Right lobe of liver (tissue), 4 donors: Measurements from ENCODE around the gene EN1.

Source experiments
- POLR2A ChIP-seq: fragments of 450-650 bp; IDR thresholded peaks from one replicate; pipeline ENCODE4 v1.6.1; 2017; ENCODE audit warnings: antibody characterized with exemption, mild to moderate bottlenecking
- TF ChIP-seq, protein P1 (sequence below), 4 donors: fragments of 200-600 bp in 3 of 4; fragments of 450-650 bp in 1 of 4; IDR thresholded peaks; one replicate each; pipeline versions ENCODE4 v1.5.1 to v1.8.0; 2016 to 2022; ENCODE audit warnings: antibody characterized with exemption in 4 of 4, mild to moderate bottlenecking in 2 of 4
- donor health status: DM: no; HTN: no; CAD: no.
- donor health status: DM: no; HTN: no; CAD: no.
- donor health status: DM: no; HTN: yes; CAD: no.

GRCh38 chr2:118837621-118838020 is 9.8 kb downstream of the EN1 start:
- TF ChIP-seq, protein P1, sequence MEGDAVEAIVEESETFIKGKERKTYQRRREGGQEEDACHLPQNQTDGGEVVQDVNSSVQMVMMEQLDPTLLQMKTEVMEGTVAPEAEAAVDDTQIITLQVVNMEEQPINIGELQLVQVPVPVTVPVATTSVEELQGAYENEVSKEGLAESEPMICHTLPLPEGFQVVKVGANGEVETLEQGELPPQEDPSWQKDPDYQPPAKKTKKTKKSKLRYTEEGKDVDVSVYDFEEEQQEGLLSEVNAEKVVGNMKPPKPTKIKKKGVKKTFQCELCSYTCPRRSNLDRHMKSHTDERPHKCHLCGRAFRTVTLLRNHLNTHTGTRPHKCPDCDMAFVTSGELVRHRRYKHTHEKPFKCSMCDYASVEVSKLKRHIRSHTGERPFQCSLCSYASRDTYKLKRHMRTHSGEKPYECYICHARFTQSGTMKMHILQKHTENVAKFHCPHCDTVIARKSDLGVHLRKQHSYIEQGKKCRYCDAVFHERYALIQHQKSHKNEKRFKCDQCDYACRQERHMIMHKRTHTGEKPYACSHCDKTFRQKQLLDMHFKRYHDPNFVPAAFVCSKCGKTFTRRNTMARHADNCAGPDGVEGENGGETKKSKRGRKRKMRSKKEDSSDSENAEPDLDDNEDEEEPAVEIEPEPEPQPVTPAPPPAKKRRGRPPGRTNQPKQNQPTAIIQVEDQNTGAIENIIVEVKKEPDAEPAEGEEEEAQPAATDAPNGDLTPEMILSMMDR (IDR thresholded peaks at IDR 0.05): no peak
- TF ChIP-seq POLR2A: no peak
